D721Med (cell line): Measurements from ENCODE around the gene SLC7A9.

Source experiments
- DNase-seq: peaks from one replicate; pipeline ENCODE4 v3.0.0; 2011; ENCODE audit warnings: low spot score; ENCODE audit not compliant: insufficient read length
- FAIRE-seq: peaks from 2 replicates; lab custom pipeline; 2011; peaks lifted over from hg19 to GRCh38; lab: Jason Lieb, UNC
- TF ChIP-seq, protein P1 (sequence below): IDR thresholded peaks from 2 replicates; pipeline ENCODE4 v1.5.1; 2012; ENCODE audit warnings: mild to moderate bottlenecking, control low read depth; ENCODE audit not compliant: insufficient read depth; ENCODE audit errors: missing control alignments

Gene SLC7A9

GRCh38 chr19:32869369-32869965, at the start of gene SLC7A9:
Gene SLC7A9 (minus strand): TSS chr19:32869767. CDS start chr19:32868534, 1,233 bp downstream.
- no peak for FAIRE-seq
- TF ChIP-seq, protein P1, sequence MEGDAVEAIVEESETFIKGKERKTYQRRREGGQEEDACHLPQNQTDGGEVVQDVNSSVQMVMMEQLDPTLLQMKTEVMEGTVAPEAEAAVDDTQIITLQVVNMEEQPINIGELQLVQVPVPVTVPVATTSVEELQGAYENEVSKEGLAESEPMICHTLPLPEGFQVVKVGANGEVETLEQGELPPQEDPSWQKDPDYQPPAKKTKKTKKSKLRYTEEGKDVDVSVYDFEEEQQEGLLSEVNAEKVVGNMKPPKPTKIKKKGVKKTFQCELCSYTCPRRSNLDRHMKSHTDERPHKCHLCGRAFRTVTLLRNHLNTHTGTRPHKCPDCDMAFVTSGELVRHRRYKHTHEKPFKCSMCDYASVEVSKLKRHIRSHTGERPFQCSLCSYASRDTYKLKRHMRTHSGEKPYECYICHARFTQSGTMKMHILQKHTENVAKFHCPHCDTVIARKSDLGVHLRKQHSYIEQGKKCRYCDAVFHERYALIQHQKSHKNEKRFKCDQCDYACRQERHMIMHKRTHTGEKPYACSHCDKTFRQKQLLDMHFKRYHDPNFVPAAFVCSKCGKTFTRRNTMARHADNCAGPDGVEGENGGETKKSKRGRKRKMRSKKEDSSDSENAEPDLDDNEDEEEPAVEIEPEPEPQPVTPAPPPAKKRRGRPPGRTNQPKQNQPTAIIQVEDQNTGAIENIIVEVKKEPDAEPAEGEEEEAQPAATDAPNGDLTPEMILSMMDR, result no peak
- DNase-seq, result no peak

DNA sequence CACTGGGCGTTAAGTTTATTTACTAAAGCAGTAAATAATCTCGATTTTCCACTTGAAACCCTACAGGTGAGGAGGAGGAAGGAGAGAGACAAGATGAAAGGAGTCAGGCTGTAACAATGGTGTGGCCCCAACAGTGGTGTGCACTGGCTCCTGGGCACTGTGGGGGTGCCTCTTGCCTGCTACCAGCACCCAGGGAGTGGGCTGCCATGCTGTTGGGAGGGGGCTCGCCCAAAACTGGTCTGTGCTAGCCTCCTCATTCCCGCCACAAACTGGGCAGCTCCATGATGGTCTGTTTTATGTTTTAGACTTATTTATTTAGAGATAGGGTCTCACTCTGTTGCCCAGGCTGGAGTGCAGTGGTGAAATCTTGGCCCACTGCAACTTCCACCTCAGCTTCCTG, 49.8 kb upstream of the SLC7A9 start:
- no peak for DNase-seq
- TF ChIP-seq, protein P1, result no peak
- no peak for FAIRE-seq

DNA sequence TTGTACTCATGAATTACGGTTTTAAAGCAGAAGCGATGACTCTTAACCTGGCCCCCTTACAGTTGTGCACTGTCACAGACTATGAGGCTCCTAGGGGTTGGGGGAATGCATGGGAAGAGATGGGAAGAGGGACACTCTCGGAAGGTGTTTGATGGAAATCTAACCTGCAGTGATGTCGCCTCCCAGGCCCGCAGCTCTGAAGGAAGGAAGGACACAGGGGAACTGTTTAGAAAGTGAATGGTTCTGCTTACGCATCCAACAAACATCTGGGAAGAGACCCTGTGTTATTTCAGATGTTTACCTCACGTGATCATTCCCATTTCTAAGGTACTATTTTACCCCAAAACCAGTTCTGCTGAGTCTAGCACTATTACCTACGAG, 48.0 kb upstream of the SLC7A9 start:
- FAIRE-seq (no peak), DNase-seq (no peak)
- TF ChIP-seq, protein P1, result no peak

GRCh38 chr19:32916969-32917615, 47.5 kb upstream of the SLC7A9 start:
- FAIRE-seq, result no peak
- no peak for DNase-seq
- TF ChIP-seq, protein P1, result no peak

GRCh38 chr19:32914879-32915660, 45.5 kb upstream of the SLC7A9 start:
- TF ChIP-seq, protein P1, result no peak
- no peak for DNase-seq
- FAIRE-seq, result no peak

DNA sequence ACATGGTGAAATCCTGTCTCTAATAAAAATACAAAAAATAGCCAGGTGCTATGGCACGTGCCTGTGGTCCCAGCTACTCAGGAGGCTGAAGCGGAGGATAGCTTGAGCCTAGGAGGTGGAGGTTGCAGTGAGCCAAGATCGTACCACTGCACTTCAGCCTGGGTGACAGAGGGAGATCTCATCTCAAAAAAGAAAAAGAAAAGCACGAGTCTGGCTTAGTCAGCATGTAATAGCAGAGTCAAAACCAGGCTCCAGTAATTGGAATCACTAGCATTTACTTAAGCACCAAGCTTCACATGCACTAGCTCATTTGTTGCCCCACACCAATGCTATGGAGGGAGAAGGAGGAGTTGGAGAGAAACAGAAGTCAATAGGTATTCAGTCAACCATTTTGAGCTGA, 41.9 kb upstream of the SLC7A9 start:
- DNase-seq (no peak), FAIRE-seq (no peak)
- TF ChIP-seq, protein P1, result no peak
